ENCODE results near the gene NES. TPM values are rescaled to one million over a fixed set of nuclear protein-coding genes. Genes with fewer than 3 reads are reported as not detected.
A peak's percentile ranks its signal among the peaks of the same experiment; 100 is the strongest.

NES gene
- polyA plus RNA-seq, 3 donors: not detected

GRCh38 chr1:156646738-156647211 is 30.4 kb downstream of the NES start:
- Histone ChIP-seq H3K36me3 (replicated peaks in 1 of 2; ENCODE audit: control insufficient read depth in 1 of 2, insufficient read depth in 2 of 2, low read length in 2 of 2) (no peaks in the 10 kb centered on the region), H3K4me2 (replicated peaks; ENCODE audit: extremely low read depth, low read length, poor library complexity, severe bottlenecking) (no peak overlapping the region), H3K79me2 (ENCODE audit: insufficient read depth, low read length) (no peaks in the 10 kb centered on the region), H3K4me1 (ENCODE audit: control insufficient read depth in 1 of 2, insufficient read depth in 2 of 2, low read length in 2 of 2) (peaks cover 0 to 4% of the 10 kb centered on the region in 2 donors), H3K9ac (ENCODE audit: insufficient read depth, low read length, poor library complexity, severe bottlenecking) (no peak overlapping the region), H3K4me3 (replicated peaks in 1 of 3; ENCODE audit: low read depth in 2 of 3, low read length in 3 of 3) (no peak overlapping the region), H3K9me3 (replicated peaks in 1 of 2; ENCODE audit: control insufficient read depth in 1 of 2, insufficient read depth in 1 of 2, low read length in 2 of 2) (peaks cover 0 to 15% of the 10 kb centered on the region in 2 donors), H4K20me1 (ENCODE audit: insufficient read depth, low read length) (no peaks in the 10 kb centered on the region), H2AFZ (ENCODE audit: insufficient read depth, low read depth, low read length, poor library complexity, severe bottlenecking) (no peak overlapping the region), H3K27ac (ENCODE audit: low read depth in 1 of 2, low read length in 2 of 2) (no peak overlapping the region), H3K27me3 (ENCODE audit: control insufficient read depth in 2 of 2, insufficient read depth in 2 of 2, low read length in 2 of 2) (peaks cover 26 to 82% of the 10 kb centered on the region in 2 donors)
- no peak overlapping the region for H3K27ac Mint-ChIP-seq
- H3K9me3 Mint-ChIP-seq: peaks cover 0 to 6% (median 3%) of the 10 kb centered on the region in 7 donors
- intact Hi-C loops (cut with micrococcal nuclease): no loop called here
- peaks cover 74 to 89% (median 83%) of the 10 kb centered on the region in 3 donors for H3K27me3 Mint-ChIP-seq (ENCODE audit: low read depth in 3 of 3)
- DNase-seq: no peak
- peak overlapping the region in 1 of 2 donors; percentile 60 for H3K4me3 Mint-ChIP-seq
- WGBS (ENCODE audit: insufficient coverage): 18% methylated on average over 51 of the region's 51 CpGs
- H3K4me1 Mint-ChIP-seq: peaks cover 6% of the 10 kb centered on the region
- no peak for TF ChIP-seq CTCF (IDR thresholded peaks at IDR 0.05)
- peaks cover 3 to 4% of the 10 kb centered on the region in 2 donors for H3K36me3 Mint-ChIP-seq

- Histone ChIP-seq H3K4me1 (ENCODE audit: control insufficient read depth in 1 of 2, insufficient read depth in 2 of 2, low read length in 2 of 2) (peaks cover 0 to 4% of the 10 kb centered on the region in 2 donors), H3K27me3 (ENCODE audit: control insufficient read depth in 2 of 2, insufficient read depth in 2 of 2, low read length in 2 of 2) (peaks cover 37 to 93% of the 10 kb centered on the region in 2 donors), H3K4me3 (replicated peaks in 1 of 3; ENCODE audit: low read depth in 2 of 3, low read length in 3 of 3) (no peak overlapping the region), H3K79me2 (ENCODE audit: insufficient read depth, low read length) (no peaks in the 10 kb centered on the region), H3K9ac (ENCODE audit: insufficient read depth, low read length, poor library complexity, severe bottlenecking) (no peak overlapping the region), H3K36me3 (replicated peaks in 1 of 2; ENCODE audit: control insufficient read depth in 1 of 2, insufficient read depth in 2 of 2, low read length in 2 of 2) (no peaks in the 10 kb centered on the region), H2AFZ (ENCODE audit: insufficient read depth, low read depth, low read length, poor library complexity, severe bottlenecking) (no peak overlapping the region), H3K27ac (ENCODE audit: low read depth in 1 of 2, low read length in 2 of 2) (no peak overlapping the region), H4K20me1 (ENCODE audit: insufficient read depth, low read length) (no peaks in the 10 kb centered on the region), H3K9me3 (replicated peaks in 1 of 2; ENCODE audit: control insufficient read depth in 1 of 2, insufficient read depth in 1 of 2, low read length in 2 of 2) (peaks cover 0 to 25% of the 10 kb centered on the region in 2 donors), H3K4me2 (replicated peaks; ENCODE audit: extremely low read depth, low read length, poor library complexity, severe bottlenecking) (no peak overlapping the region)
- TF ChIP-seq CTCF (IDR thresholded peaks at IDR 0.05): no peak
- Mint-ChIP-seq H3K9me3 (peaks cover 0 to 12% (median 3%) of the 10 kb centered on the region in 7 donors), H3K4me1 (peaks cover 8% of the 10 kb centered on the region), H3K27me3 (ENCODE audit: low read depth in 3 of 3) (peaks cover 84 to 95% (median 88%) of the 10 kb centered on the region in 3 donors), H3K36me3 (peaks cover 3 to 4% of the 10 kb centered on the region in 2 donors), H3K4me3 (peak overlapping the region in 1 of 2 donors; percentile 68), H3K27ac (no peak overlapping the region)
- WGBS (ENCODE audit: insufficient coverage): 100% methylated on average over 1 of the region's 1 CpG
- intact Hi-C loops (cut with micrococcal nuclease): no loop called here
- DNase-seq: no peak
Measured at GRCh38 chr1:156645666-156646065, 31.5 kb downstream of the NES start.
